ENCODE results near the gene BRAF.
"Not testable (repeated sequence)": the region's sequence is repeated elsewhere in the genome, so short reads cannot be mapped to it uniquely, and the experiment has no call there.

The BRAF gene

DNA sequence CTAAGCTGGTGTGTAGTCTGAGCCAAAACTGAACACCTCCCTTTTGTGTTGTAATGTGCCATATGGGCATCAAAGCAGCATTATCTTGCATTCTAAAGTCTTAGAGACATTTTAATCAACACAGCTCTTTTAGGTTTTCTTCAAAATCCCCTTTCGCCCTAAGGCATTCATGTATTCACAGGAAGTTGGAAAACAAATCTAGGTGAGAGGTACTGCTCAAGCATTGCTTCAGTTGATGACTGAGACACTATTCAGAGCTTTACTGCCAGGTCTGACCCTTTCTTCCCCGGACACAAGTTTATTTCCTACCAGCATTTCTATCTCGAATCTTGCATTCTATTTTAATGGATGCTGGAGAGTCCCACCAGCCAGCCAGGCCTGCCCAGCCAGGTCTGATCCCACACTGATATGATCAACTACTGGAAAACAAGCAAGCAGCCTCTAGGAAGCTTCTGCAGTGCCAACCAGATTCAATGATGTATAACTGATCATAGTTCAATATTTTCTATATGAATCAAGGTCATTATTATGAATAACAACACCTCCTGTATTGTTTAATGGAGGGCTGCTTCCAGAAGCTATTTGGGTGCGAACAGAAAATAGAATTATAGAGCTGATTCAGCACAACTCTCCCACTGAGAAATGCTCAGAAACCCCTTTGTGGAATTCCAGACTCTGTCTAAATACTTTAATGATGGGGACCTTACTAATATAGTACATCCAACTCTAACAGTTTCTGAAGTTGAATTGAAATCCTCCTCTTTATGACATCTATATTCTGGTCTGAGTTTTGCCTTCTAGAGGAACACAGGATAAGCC, 4.0 kb upstream of the BRAF start:
- Histone ChIP-seq H3K9ac (ENCODE audit: low read length) (no peak overlapping the region), H2AFZ (ENCODE audit: low read length) (no peak overlapping the region), H3K4me2 (ENCODE audit: low read depth, low read length) (no peak overlapping the region), H3F3A (ENCODE audit: insufficient read depth, low read length) (no peaks in the 10 kb centered on the region), H3K4me3 (ENCODE audit: low read length) (no peak overlapping the region), H3K4me1 (ENCODE audit: low read length) (no peaks in the 10 kb centered on the region), H3K36me3 (replicated peaks; ENCODE audit: insufficient read depth, low read length) (no peaks in the 10 kb centered on the region), H3K27ac (ENCODE audit: low read length) (no peak overlapping the region), H3K79me2 (ENCODE audit: low read length) (peaks cover 8% of the 10 kb centered on the region), H4K20me1 (ENCODE audit: insufficient read depth, low read length) (no peaks in the 10 kb centered on the region), H3K9me3 (replicated peaks; ENCODE audit: insufficient read depth, low read length) (no peaks in the 10 kb centered on the region), H3K27me3 (replicated peaks; ENCODE audit: insufficient read depth, low read length) (no peaks in the 10 kb centered on the region), H3K9me2 (replicated peaks; ENCODE audit: insufficient read depth, low read length) (no peaks in the 10 kb centered on the region)
- no peak for DNase-seq
- TF ChIP-seq EZH2 (optimal IDR thresholded peaks at IDR 0.05; ENCODE audit: low read depth, low read length) (no peak), EZH2phosphoT487 (IDR thresholded peaks at IDR 0.05; ENCODE audit: low read length) (no peak)
- TF ChIP-seq, protein P1, sequence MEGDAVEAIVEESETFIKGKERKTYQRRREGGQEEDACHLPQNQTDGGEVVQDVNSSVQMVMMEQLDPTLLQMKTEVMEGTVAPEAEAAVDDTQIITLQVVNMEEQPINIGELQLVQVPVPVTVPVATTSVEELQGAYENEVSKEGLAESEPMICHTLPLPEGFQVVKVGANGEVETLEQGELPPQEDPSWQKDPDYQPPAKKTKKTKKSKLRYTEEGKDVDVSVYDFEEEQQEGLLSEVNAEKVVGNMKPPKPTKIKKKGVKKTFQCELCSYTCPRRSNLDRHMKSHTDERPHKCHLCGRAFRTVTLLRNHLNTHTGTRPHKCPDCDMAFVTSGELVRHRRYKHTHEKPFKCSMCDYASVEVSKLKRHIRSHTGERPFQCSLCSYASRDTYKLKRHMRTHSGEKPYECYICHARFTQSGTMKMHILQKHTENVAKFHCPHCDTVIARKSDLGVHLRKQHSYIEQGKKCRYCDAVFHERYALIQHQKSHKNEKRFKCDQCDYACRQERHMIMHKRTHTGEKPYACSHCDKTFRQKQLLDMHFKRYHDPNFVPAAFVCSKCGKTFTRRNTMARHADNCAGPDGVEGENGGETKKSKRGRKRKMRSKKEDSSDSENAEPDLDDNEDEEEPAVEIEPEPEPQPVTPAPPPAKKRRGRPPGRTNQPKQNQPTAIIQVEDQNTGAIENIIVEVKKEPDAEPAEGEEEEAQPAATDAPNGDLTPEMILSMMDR (IDR thresholded peaks at IDR 0.05; ENCODE audit: low read length), result no peak

DNA sequence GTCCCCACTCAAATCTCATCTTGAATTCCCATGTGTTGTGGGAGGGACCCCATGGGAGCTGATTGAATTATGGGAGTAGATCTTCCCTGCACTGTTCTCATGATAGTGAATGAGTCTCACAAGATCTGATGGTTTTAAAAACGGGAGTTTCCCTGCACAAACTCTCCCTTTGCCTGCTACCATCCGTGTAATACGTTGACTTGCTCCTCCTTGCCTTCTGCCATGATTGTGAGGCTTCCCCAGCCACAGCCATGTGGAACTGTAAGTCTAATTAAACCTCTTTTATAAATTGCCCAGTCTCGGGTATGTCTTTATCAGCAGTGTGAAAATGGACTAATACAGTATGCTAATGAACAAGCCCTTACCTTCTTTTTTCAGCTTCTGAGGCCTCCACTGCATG, 3.2 kb upstream of the BRAF start:
- DNase-seq; H3K4me3 ChIP-seq (ENCODE audit: low read length); H4K20me1 ChIP-seq (ENCODE audit: insufficient read depth, low read length); H3K36me3 ChIP-seq (replicated peaks; ENCODE audit: insufficient read depth, low read length); H3K9me3 ChIP-seq (replicated peaks; ENCODE audit: insufficient read depth, low read length); H3K27ac ChIP-seq (ENCODE audit: low read length); H3K4me2 ChIP-seq (ENCODE audit: low read depth, low read length); H2AFZ ChIP-seq (ENCODE audit: low read length); H3K9me2 ChIP-seq (replicated peaks; ENCODE audit: insufficient read depth, low read length); H3K9ac ChIP-seq (ENCODE audit: low read length); H3K27me3 ChIP-seq (replicated peaks; ENCODE audit: insufficient read depth, low read length); H3F3A ChIP-seq (ENCODE audit: insufficient read depth, low read length); H3K4me1 ChIP-seq (ENCODE audit: low read length): not testable (repeated sequence)
- H3K79me2 ChIP-seq (ENCODE audit: low read length), result peaks cover 15% of the 10 kb centered on the region

DNA sequence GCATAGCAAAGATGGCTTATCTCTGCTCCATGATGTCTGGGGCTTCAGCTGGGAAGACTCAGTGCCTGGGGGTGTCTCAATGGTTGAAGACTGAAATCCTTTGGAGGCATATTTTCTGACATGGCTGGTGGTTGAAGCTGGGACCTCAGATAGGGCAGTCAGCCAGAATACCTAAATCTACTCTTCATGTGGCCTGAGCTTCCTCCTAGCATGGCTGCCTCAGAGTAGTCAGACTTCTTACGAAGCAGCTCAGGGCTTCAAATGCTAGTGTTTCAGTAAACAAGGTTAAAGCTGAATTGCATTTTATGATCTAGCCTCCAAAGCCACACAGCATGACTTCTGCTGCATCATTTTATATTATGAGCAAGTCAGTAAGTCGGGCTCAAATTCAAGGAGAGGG, 2.6 kb upstream of the BRAF start:
- DNase-seq, result no peak
- Histone ChIP-seq H3K4me2 (ENCODE audit: low read depth, low read length) (no peak overlapping the region), H3K4me1 (ENCODE audit: low read length) (peaks cover 5% of the 10 kb centered on the region; the same call in 1 of the 2 replicates), H2AFZ (ENCODE audit: low read length) (no peak overlapping the region), H3K27ac (ENCODE audit: low read length) (no peak overlapping the region), H3F3A (ENCODE audit: insufficient read depth, low read length) (no peaks in the 10 kb centered on the region), H3K4me3 (ENCODE audit: low read length) (no peak overlapping the region), H3K9ac (ENCODE audit: low read length) (no peak overlapping the region), H3K27me3 (replicated peaks; ENCODE audit: insufficient read depth, low read length) (no peaks in the 10 kb centered on the region), H3K9me2 (replicated peaks; ENCODE audit: insufficient read depth, low read length) (no peaks in the 10 kb centered on the region), H3K36me3 (replicated peaks; ENCODE audit: insufficient read depth, low read length) (no peaks in the 10 kb centered on the region), H4K20me1 (ENCODE audit: insufficient read depth, low read length) (peaks cover 6% of the 10 kb centered on the region; the same call in 1 of the 2 replicates), H3K79me2 (ENCODE audit: low read length) (peaks cover 21% of the 10 kb centered on the region), H3K9me3 (replicated peaks; ENCODE audit: insufficient read depth, low read length) (no peaks in the 10 kb centered on the region)
- TF ChIP-seq EZH2phosphoT487 (IDR thresholded peaks at IDR 0.05; ENCODE audit: low read length) (no peak), EZH2 (optimal IDR thresholded peaks at IDR 0.05; ENCODE audit: low read depth, low read length) (no peak)
- TF ChIP-seq, protein P1 (IDR thresholded peaks at IDR 0.05; ENCODE audit: low read length), result no peak

Measured in MM.1S (cell line).